GM19455 (cell line): ENCODE results near the gene DMD.
"Not testable (repeated sequence)": the region's sequence is repeated elsewhere in the genome, so short reads cannot be mapped to it uniquely, and the experiment has no call there.

Source experiments
- ATAC-seq: cut with Tn5 transposase; IDR thresholded peaks from one replicate; pipeline ENCODE4 v1.9.1; 2021; ENCODE audit not compliant: unreplicated experiment

Gene DMD

DNA sequence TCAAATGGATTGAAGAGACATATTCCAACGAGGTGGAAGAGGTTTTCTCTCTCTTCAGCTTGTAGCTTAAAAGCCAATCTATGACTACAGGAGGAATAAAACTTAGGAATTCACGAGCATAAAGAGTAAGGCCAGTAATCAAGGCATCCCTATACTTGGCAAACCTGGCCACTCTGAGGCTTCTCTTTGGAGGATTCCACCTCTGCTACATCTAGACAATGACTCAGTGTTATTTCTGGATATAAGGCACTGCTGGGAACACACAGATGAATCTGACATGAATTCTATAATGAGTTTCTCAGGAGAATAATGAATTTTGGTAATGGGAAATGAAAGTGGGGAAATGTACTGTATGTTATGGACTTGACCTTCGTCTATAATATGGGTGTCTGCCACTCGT is 1123.7 kb downstream of the DMD start:
- ATAC-seq: no peak

DNA sequence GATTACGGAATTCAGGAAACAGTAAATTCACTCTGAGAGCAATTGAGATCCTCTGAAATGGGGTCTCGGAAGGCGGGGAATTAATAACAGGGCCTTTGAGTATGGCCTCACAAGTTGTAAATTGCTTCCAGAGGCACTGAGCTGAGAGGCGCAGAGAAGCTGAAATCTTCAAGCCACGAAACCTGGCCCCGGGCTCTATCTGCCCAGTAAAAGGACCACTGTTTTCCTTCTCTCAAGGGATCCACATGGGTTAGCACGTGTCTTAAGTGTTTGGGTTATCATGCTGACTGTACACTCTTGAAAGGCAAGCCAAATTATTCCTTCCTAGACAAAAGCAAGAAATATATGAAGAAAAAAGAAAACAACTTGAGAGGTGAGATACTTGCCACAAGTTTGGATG is 1126.6 kb downstream of the DMD start:
- ATAC-seq: no peak

DNA sequence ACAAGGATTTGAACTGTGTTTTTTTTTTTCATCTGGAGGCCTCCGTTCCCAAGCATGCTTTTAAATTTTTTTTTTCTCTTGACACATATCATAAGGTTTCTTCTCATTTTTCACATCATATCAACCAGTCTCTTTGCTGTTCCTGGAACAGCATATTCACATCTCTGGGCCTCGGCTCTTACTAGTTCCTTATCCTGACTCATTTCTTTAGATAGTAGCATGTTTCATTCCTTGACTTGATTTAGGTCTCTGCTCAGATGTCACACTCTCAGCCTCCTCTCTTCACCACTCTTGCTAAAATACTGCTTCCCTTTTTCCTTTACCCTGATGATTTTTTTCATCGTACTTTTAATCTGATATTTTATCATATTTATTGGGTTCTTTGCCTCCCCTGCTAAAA is 1163.1 kb downstream of the DMD start:
- ATAC-seq: no peak

DNA sequence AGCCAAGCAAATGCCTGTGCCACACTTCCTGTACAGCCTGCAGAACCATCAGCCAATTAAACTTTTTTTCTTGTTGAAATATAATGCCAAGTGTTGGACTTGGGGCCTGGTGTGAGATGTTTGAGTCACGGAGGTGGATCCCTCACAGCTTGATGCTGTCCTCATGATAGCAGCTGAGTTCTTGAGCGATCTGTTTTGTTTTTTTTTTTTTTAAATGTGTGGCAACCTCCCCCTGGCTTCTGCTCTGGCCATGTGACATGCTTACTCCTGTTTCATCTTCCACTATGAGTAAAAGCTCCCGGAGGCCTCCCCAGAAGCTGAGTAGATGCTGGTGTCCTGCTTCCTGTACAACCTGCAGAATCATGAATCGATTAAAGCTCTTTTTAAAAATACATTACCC is 1166.2 kb downstream of the DMD start:
- no peak for ATAC-seq

DNA sequence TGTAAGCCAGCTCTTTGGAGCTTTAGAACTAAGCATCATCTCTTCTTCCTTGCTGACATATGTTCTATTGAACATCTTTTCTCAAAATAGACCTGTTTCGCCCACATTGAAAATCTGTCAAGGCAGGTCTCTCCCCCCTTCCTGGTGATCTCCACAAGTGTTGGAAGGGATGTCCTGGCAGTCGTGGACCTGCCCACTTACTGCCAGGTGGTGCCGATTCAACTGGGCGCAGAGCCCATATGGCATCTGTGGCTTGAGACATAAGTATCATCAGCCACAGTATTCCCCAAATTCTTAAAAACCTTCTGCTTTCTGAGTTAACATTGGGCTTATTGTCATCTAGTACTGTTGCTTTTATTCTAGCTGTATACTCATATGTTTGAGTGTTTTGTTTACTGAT is 1170.2 kb downstream of the DMD start:
- no peak for ATAC-seq

DNA sequence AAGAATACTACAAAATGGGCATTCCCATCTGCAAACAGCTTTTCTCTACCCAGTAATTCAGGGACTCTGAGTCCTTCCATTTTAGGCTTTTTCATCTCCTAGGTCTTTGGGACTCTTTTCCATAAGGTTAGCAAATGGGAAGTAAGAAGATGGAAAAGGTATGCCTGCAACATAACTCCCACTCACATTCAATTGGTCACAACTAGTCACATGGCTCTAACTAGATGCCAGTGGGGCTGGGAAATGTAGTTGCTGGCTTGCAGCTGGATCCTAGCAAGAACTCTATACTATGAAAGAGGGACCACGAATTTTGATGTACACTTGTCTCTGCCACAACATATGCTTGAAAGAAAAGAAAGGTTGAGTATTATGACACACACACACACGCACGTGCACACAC is 1184.6 kb downstream of the DMD start:
- no peak for ATAC-seq

DNA sequence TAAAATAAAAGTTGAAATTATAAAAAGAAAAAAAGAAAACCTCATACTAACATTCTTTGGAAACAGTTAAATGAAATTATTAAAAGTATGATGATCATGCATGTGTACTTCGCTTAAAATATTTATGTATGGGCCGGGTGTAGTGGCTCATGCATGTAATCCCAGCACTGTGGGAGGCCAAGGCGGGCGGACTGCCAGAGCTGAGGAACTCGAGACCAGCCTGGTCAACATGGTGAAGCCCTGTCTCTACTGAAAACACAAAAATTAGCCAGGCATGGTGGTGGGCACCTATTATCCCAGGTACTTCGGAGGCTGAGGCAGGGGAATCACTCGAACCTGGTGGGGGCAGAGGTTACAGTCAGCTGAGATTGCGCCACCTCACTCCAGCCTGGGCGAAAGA is 1187.3 kb downstream of the DMD start:
- no peak for ATAC-seq

DNA sequence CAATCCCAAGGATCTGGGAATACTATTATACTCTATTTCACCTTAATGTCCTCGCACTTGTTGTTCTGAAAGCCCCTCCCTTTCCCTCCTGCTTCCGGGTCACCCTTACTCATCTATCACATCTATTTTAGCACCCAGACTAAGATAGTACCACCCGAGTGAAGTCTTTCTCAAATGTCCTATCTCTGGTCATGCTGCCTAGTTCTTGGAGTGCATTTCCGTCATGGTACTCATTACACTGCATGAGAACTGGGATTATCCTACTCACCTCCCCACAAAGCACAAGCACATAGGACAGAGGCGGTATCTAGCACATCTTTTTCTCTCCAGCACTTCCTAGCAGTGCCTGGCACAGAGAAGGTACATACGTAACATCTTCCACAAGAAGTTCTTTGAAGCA is 1195.2 kb downstream of the DMD start:
- no peak for ATAC-seq

DNA sequence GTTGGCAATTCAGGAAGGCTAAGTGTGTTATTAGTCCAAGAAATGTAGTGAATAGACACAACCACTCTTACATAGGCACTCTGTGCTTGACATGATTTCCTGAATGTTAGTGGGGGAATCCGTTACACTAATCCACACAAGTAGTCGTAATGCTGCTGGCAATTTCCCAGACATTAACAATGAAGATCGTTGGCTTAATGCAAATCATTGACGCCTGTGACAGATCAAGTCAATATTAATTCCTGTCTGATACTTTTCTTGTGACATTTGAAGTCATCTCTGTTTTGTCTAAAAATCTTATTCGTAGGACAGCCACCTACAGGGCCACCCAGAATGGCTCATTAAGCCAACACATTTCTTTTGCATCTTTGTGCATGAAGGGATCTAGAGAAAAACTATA is 1200.4 kb downstream of the DMD start:
- ATAC-seq: no peak

DNA sequence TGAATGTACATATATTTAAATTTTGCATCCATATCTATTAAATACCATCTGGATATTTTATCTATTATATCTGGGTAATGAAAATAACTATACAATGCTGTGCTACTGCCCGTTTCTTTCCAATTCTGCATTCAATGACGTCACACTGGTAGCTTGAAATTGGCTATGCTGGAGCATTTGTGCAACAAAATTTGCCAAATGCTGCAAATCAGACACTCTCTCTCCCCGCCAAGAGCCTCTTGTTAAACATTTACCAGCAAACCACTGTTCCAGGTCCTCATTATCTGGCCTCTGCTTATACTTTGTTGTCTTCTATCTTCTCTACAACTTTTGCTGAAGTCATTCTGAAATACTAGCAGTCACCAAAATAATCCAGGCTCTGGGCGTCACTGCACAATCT is 1201.1 kb downstream of the DMD start:
- no peak for ATAC-seq

DNA sequence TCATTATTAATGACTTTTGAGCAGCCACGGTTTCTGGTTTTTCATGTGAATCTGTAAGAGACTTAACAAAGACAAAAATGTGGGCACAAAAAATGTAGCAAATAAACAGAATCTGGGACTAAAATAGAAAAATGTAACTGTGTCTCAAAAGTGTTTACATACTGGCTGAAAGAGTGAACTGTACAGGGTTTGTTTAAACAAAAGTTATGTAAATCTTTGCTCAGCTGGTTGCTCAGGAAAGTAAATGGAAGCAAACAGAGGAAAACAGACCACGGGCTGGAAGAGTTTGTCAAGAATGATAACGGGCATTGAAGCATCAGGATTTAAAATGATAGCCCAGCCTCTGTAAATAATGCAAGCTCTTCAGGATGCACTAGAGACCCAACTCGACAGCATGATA is 1217.7 kb downstream of the DMD start:
- ATAC-seq: no peak

DNA sequence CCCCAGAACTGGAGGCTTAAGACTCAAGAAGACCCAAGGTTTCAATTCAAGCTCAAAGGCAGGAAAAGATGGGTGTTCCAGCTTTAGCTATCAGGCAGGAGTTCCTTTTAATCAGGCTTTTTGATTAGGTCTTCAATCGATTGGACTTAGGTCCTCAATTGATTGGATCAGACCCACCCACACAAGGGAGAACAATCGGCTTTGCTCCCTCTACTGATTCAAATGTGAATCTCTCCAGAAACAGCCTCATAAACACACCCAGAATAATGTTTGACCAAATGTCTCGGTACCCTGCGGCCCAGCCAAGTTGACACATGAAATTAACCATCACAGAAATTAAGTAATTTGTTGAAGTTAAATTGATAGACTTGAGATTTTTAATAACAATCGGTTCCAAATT is 1222.4 kb downstream of the DMD start:
- ATAC-seq: no peak

DNA sequence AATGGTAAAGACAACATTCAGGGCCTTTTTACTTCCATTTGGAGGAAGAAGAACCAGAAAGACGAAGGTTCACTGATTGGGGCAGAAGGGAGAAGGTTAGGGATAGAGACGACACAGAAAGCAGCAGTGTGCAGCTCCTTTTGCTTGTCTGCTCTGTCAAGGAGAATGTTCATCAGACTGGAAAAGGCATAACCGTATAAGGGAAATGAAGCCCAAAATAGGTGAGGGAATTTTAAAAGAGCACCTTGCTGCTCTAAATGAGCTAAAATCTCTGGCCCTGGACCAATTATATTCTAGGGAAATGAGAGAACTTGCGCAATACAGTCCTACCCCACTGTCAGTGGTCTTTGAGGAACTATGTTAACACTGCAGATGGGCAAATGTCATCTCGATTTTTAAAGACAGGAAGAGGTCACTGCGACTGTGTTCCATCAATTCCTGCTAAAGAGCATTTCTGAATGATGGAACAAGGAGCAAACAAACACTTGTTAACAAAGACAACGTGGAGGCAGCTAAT is 1229.7 kb downstream of the DMD start:
- ATAC-seq: no peak

DNA sequence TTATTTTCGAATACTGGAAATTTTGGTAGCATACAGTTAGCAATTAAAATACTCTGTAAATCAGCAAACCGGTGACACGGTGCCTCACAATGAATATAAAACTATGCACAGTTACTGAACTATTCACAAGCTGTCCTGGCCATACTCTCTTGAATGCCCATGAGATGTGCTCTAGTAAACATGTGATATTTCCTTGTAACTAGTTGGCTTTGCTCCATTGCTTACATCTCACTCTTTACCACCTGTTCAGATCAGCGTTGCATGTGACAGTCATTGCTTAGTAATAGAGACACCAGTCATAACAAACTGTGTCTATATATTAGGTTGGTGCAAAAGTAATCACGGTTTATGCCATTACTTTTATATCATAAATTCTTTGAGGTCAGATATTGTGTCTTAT is 1241.6 kb downstream of the DMD start:
- ATAC-seq: no peak

DNA sequence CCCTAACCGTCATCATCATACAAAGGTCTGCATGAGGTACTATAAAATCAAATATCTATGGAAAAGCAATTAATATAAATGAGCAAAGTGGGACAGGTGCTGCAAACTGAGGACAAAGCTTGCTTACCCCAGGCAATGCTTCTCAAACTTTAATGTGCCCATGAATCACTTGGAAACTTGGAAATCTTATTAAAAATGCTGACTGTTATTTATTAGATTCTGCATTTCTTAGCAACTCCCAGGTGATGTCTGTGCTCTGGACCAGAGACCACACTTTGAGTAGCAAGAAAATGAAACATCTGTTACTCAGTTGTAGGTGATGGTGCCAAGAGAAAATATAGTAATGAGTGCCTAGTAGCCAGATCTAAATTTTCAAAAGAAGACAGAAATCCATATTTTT is 1249.1 kb downstream of the DMD start:
- ATAC-seq: no peak

DNA sequence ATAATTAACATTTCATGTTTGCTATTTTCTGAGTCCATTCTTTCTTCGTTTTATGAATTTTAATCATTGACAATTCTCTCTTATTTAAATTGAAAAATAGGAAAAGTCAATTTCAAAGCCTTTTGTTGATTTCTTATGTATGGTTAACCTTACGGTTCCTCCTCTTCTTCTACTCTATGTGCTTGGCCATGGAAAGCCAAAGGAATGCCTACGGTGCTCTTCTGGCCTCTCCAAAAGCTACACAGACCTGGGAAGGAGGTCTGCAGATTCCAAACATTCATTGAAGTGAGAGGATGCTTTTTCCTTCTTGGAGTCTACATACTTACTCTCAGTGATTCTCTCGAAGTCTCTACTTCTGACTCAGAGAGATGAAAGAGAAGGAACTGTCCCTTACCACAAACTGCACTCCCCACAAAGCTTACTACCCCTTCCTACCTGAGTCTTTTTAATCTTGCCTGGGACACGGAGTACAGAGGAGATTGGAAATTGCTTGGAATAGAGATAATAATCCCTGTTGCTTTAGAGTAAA is 1276.4 kb downstream of the DMD start:
- no peak for ATAC-seq

DNA sequence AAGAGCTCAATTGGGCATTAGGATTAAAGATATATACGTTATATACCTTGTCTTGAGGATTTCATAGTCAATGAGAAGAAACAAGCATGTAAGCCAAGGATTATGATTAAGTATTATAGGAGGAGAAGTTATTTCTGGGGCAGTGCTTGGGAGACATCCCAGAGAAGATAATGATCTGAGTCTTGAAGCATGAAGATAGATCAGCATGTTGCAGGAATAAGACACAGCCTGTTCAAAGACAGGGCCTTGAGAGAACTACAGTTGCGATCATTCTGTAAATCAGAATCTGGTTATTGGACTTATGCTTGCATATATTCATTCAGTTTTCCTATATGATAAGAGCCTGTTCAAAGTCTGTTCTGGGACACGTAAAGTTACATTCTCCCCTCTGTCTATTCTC is 1277.3 kb downstream of the DMD start:
- ATAC-seq: no peak

DNA sequence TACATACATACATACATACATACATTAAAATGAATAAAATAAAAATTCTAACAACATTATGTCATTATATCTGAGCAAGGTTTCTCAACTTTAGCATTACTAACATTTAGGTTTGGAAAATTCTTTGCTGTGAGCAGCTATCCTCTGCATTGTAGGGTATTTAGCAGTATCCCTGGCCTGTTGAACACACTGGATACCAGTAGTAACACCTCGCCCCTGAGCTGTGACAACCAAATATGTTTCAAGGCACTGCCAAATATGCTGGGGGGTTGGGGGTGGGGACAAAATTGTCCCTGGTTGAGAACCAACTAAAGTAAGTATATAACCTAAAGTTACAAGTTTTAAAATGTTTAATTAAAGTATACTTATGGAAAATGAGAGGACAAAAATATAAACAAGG is 1278.6 kb downstream of the DMD start:
- ATAC-seq: no peak

DNA sequence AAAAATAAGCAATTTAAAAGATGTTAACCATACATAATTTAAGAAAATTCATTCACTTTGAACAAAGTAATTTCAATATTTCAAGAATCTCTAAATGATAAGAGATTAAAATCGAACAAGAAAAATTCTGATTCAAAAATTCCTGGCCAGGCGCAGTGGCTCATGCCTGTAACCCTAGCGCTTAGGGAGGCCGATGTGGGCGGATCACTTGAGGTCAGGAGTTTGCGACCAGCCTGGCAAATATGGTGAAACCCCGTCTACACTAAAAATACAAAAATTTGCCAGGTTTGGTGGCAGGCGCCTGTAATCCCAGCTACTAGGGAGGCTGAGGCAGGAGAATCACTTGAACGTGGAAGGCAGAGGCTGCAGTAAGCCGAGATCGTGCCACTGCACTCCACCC is 1279.0 kb downstream of the DMD start:
- not testable (repeated sequence) for ATAC-seq

DNA sequence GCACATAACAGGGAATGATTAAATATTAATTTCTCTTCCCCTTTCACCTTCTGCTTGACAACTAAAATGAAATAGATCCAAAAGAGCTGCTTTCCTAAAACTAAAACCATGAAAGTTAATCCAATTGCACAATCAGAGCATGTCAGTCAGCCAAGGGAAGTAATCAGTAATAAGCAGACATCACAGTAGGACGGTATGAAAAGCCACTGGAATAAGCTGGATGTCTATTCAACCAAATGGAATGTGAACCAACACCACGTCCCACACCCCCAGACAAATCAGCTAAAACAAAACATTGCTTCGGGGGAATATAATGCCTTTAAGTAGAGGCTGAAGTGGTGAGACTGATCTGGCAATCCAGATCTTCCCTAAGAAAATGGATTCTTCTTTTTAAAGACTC is 1280.1 kb downstream of the DMD start:
- no peak for ATAC-seq

DNA sequence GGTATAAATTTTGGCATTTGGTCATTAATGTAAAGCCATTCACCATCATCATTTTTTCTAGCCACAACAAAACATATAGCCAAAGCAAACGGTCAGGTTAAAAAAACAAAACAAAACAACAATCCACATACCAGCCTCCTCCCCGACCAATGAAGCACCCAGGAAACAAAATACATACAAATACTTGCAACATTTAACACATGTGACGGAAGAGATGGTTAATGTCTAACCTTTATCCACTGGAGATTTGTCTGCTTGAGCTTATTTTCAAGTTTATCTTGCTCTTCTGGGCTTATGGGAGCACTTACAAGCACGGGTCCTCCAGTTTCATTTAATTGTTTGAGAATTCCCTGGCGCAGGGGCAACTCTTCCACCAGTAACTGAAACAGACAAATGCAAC is 1282.0 kb downstream of the DMD start:
- ATAC-seq: no peak

DNA sequence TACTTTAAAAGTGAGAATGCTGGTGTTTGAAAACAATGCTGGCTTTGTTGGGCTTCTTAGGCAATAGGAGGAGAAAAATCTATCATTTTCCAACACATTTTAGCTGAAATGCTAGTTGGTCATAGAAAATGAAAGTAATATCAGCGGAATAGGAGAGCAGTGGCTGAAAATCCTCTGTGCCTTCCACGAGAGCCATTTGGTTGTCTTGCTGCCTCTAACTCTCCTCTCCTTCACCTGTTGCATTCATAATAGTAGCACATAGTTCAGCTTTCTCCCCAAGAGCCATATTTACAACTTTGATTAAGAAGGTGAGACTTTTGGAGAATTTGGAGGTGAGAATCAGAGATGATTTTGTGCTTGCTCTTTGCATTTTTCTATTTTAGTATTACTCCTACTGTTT is 1290.1 kb downstream of the DMD start:
- ATAC-seq: no peak

DNA sequence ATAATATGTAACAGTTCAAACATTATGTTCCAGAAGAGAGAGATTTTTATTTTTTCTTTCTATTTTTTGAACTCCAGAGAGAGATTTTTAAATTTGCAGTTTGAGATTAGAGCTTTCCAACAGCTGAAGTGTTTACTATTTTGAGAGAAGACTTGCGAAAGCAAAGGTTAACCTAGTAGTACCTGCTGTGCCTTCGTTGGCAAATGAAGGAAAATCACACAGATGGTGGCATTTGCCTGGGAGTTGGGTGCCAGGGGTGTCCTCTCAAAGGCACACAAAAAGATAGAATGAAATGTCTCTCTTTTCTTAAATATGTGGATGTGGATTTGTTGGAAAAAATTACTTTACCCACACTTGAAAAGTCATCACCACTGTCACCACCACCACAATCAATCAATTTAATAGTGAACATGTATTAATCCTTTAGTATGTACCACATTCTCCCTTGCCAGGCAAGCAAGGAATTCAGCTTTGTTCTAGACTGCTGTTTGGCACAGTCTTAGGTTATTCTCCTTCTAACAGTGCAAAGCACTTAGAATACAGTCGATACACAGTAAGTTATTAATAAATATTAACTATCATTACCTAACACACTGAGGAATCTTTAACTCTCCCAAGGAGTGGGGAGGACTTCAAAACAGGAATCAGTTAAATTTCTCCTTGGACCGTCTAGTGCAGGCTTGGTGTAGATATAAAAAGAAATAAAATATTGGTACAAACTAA is 1301.3 kb downstream of the DMD start:
- no peak for ATAC-seq
